ENCODE data around the gene OR13C5. TPM values are rescaled to one million over a fixed set of nuclear protein-coding genes. Genes with fewer than 3 reads are reported as not detected.

The OR13C5 gene
- not detected in 2 replicates for total RNA-seq (ENCODE audit: low replicate concordance)

GRCh38 chr9:104599313-104599712, at the start of gene OR13C5:
TSS of gene OR13C5 (minus strand) at chr9:104599413. CDS start at chr9:104599413, 0 bp downstream.

GRCh38 chr9:104618104-104618503, 18.9 kb upstream of the OR13C5 start, which contains the start of gene OR13C9:
TSS of gene OR13C9 (minus strand) at chr9:104618204. CDS start at chr9:104618204, 0 bp downstream.

GRCh38 chr9:104605527-104605926, 6.3 kb upstream of the OR13C5 start, which contains the start of gene OR13C2:
TSS of gene OR13C2 (minus strand) at chr9:104605627. CDS start at chr9:104605627, 0 bp downstream.

DNA sequence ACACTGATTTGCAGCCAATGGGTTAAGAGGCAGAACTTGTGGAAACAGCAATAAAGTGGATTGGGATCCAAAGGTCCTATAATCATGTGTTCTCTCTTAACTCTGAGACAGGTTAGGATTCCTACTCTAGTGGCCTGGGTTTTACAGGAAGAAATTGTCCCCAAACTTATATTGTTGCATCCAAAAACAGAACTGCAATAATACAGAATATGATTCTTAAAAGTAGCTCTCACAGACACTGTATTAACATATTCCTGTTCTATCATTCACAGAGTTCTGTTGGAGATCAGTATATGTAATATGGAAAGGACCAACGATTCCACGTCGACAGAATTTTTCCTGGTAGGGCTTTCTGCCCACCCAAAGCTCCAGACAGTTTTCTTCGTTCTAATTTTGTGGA, 30.3 kb downstream of the OR13C5 start, which contains the start of gene OR13C8:
Gene OR13C8, plus strand, starts transcription at position 301 of the 400 bp plus-strand sequence. Its CDS starts 0 bp downstream, at position 301.

Other genes starting within 250 kb of the OR13C5 start
- gene OR13F1, start 95.2 kb downstream of the OR13C5 start, total RNA-seq (ENCODE audit: low replicate concordance) = not detected in 2 replicates
- gene OR13C4, start 72.2 kb downstream of the OR13C5 start, total RNA-seq (ENCODE audit: low replicate concordance) = not detected in 2 replicates
- gene OR13C3, start 62.6 kb downstream of the OR13C5 start, total RNA-seq (ENCODE audit: low replicate concordance) = not detected in 2 replicates
- gene OR13C8, start 30.2 kb downstream of the OR13C5 start, total RNA-seq (ENCODE audit: low replicate concordance) = not detected in 2 replicates
- not detected in 2 replicates for gene OR13C2, start 6.2 kb upstream of the OR13C5 start, total RNA-seq (ENCODE audit: low replicate concordance)
- not detected in 2 replicates for gene OR13C9, start 18.8 kb upstream of the OR13C5 start, total RNA-seq (ENCODE audit: low replicate concordance)
- not detected in 2 replicates for gene OR13D1, start 95.1 kb upstream of the OR13C5 start, total RNA-seq (ENCODE audit: low replicate concordance)
- 8.5 and 67.3 TPM in 2 replicates for gene NIPSNAP3A, start 148.3 kb upstream of the OR13C5 start, total RNA-seq (ENCODE audit: low replicate concordance)
- 0.35 and 1.4 TPM in 2 replicates for gene NIPSNAP3B, start 164.7 kb upstream of the OR13C5 start, total RNA-seq (ENCODE audit: low replicate concordance)